PC-3 (cell line): ENCODE results near the gene CD2AP. TPM values are rescaled to one million over a fixed set of nuclear protein-coding genes. Genes with fewer than 3 reads are reported as not detected.
A peak's percentile ranks its signal among the peaks of the same experiment; 100 is the strongest.
"Not testable (repeated sequence)": the region's sequence is repeated elsewhere in the genome, so short reads cannot be mapped to it uniquely, and the experiment has no call there.

Experiments used
- ATAC-seq: fragments of 200-7000 bp; cut with Tn5 transposase; 2 replicates; pipeline ENCODE4 v1.9.1; 2020; ENCODE audit warnings: mild to moderate bottlenecking, moderate library complexity
- BruUV-seq: library from RNA; stranded (reverse); fragments of 400-500 nt; replicated peaks from 2 replicates; lab custom pipeline; 2021; lab: Mats Ljungman, UMichigan
- CTCF ChIA-PET: fragments of 300-600 bp; sonication (Branson Sonifier 250); formaldehyde crosslinking; loops from one replicate; lab custom pipeline; 2022; ENCODE audit warnings: antibody characterized with exemption; lab: Charles Lee
- POLR2A ChIA-PET: fragments of 300-600 bp; sonication (Branson Sonifier 250); formaldehyde crosslinking; loops from one replicate; lab custom pipeline; 2022; ENCODE audit warnings: antibody characterized with exemption; ENCODE audit not compliant: unreplicated experiment; lab: Charles Lee
- DNase-seq: peaks from one replicate; pipeline ENCODE4 v3.0.0-alpha.2; 2015
- H2AFZ ChIP-seq: fragments of 300-600 bp; sonication (generic); 2 replicates; pipeline ENCODE4 v1.6.0; 2016; ENCODE audit warnings: antibody characterized with exemption, low read length
- H3F3A ChIP-seq: fragments of 300-600 bp; sonication (generic); one replicate; pipeline ENCODE4 v1.6.0; 2017; ENCODE audit warnings: antibody characterized with exemption, low read length, control low read depth, mild to moderate bottlenecking; ENCODE audit not compliant: unreplicated experiment
- H3K27ac ChIP-seq: fragments of 300-600 bp; sonication (generic); 2 replicates; pipeline ENCODE4 v1.5.1; 2016; ENCODE audit warnings: mild to moderate bottlenecking, low read length
- H3K27me3 ChIP-seq: fragments of 300-600 bp; sonication (generic); 2 replicates; pipeline ENCODE4 v1.6.1; 2016; ENCODE audit warnings: low read length, mixed read lengths
- H3K36me3 ChIP-seq: fragments of 300-600 bp; sonication (generic); 2 replicates; pipeline ENCODE4 v1.6.1; 2016; ENCODE audit warnings: low read depth, mixed run types, low read length, mixed read lengths
- H3K4me1 ChIP-seq: fragments of 300-600 bp; sonication (generic); 2 replicates; pipeline ENCODE4 v1.5.1; 2016; ENCODE audit warnings: low read length; ENCODE audit not compliant: insufficient read depth
- H3K4me2 ChIP-seq: fragments of 300-600 bp; sonication (generic); 2 replicates; pipeline ENCODE4 v1.6.0; 2016; ENCODE audit warnings: low read length
- H3K4me3 ChIP-seq: fragments of 300-600 bp; sonication (generic); 2 replicates; pipeline ENCODE4 v1.5.1; 2016; ENCODE audit warnings: mild to moderate bottlenecking, low read length, mixed read lengths
- H3K79me2 ChIP-seq: fragments of 300-600 bp; sonication (generic); 2 replicates; pipeline ENCODE4 v1.6.1; 2017; ENCODE audit warnings: low read length, mixed read lengths
- H3K9ac ChIP-seq: fragments of 300-600 bp; sonication (generic); 2 replicates; pipeline ENCODE4 v1.6.0; 2016; ENCODE audit warnings: mild to moderate bottlenecking, low read length
- H3K9me2 ChIP-seq: fragments of 300-600 bp; sonication (generic); replicated peaks from 2 replicates; pipeline ENCODE4 v1.6.1; 2016; ENCODE audit warnings: mixed run types, low read length, mixed read lengths
- H3K9me3 ChIP-seq: fragments of 300-600 bp; sonication (generic); 2 replicates; pipeline ENCODE4 v1.6.1; 2016; ENCODE audit warnings: low read length, mixed read lengths
- H4K20me1 ChIP-seq: fragments of 300-600 bp; sonication (generic); 2 replicates; pipeline ENCODE4 v1.6.1; 2016; ENCODE audit warnings: low read length, mixed read lengths
- CTCF ChIP-seq: fragments of 300-600 bp; sonication (generic); conservative IDR thresholded peaks from 2 replicates; pipeline ENCODE4 v1.5.1; 2017; ENCODE audit warnings: antibody characterized with exemption, low read depth, mild to moderate bottlenecking, low read length
- EZH2 ChIP-seq: fragments of 300-600 bp; sonication (generic); IDR thresholded peaks from one replicate; pipeline ENCODE4 v1.6.1; 2017; ENCODE audit warnings: antibody characterized with exemption, mild to moderate bottlenecking, low read length; ENCODE audit not compliant: unreplicated experiment
- EZH2phosphoT487 ChIP-seq: fragments of 300-600 bp; sonication (generic); IDR thresholded peaks from 2 replicates; pipeline ENCODE4 v1.6.1; 2018; ENCODE audit warnings: mild to moderate bottlenecking, antibody characterized with exemption, low read length, borderline replicate concordance
- intact Hi-C: fragments of 100-400 bp; cut with micrococcal nuclease; formaldehyde crosslinking; loops from 2 replicates; pipeline ENCODE4 v1.9.0; 2023
- total RNA-seq: library from RNA; depleted of rRNA; stranded (reverse); fragments of >200 nt; gene quantifications from 2 replicates; pipeline ENCODE4 v1.2.3, GENCODE V29; 2014

Gene CD2AP
- total RNA-seq, 1 experiment from 2014 or later = 16.2 TPM

DNA sequence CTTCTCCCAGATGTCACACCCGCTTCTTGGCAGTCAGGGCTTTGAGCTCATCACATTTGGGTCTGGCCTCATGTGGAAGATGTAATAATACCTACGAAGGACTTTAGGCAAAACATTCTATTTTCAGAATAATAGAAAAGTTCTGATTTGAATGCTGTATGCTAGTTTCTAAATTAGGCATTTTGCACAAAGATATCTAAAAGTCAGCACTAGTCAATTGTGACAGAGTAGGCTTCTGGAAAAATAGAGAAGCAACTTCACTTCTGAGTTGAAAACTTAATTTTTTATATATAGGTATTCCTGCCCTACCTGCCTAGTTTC is 38.3 kb upstream of the CD2AP start:
- Histone ChIP-seq H2AFZ (no peak overlapping the region), H3K9me2 (no peaks in the 10 kb centered on the region), H4K20me1 (no peaks in the 10 kb centered on the region), H3K36me3 (no peaks in the 10 kb centered on the region), H3K79me2 (no peaks in the 10 kb centered on the region), H3F3A (no peaks in the 10 kb centered on the region), H3K4me3 (no peak overlapping the region), H3K27me3 (no peaks in the 10 kb centered on the region), H3K27ac (no peak overlapping the region), H3K9me3 (no peaks in the 10 kb centered on the region), H3K9ac (no peak overlapping the region), H3K4me2 (no peak overlapping the region), H3K4me1 (no peaks in the 10 kb centered on the region)
- DNase-seq = no peak
- intact Hi-C loops = no loop called here
- no peak for ATAC-seq
- BruUV-seq = no TSS peak
- ChIA-PET POLR2A (no interaction called here), CTCF (no interaction called here)
- TF ChIP-seq EZH2 = no peak
- TF ChIP-seq EZH2phosphoT487 = no peak
- TF ChIP-seq CTCF = no peak

DNA sequence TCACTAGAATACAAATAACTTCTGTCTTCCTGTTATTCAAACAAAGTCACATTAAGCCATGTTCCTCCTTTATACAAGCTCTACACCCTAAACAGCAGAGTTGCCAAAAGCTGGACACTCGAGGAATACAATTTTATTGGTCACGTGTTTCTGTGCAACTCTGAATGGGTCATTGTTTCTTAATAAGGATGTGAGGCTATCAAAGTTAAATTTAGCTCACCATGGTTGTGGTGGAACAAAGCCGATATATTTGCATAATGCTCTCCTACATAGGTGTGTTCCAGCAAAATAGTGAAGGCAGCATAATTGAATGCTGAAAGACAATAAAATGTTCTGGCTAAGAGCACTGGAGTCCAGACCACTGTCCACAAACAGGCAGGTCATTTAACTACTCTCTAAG is 36.9 kb upstream of the CD2AP start:
- H3K4me3 ChIP-seq = no peak overlapping the region
- H3K27me3 ChIP-seq = no peaks in the 10 kb centered on the region
- H3K9me2 ChIP-seq = no peaks in the 10 kb centered on the region
- H3K36me3 ChIP-seq = no peaks in the 10 kb centered on the region
- no peak overlapping the region for H3K9ac ChIP-seq
- ChIA-PET POLR2A (no interaction called here), CTCF (no interaction called here)
- BruUV-seq = no TSS peak
- H4K20me1 ChIP-seq = no peaks in the 10 kb centered on the region
- H3K9me3 ChIP-seq = no peaks in the 10 kb centered on the region
- no peaks in the 10 kb centered on the region for H3F3A ChIP-seq
- intact Hi-C loops = no loop called here
- DNase-seq (no peak), ATAC-seq (peak; percentile 63)
- TF ChIP-seq EZH2phosphoT487 (no peak), EZH2 (no peak), CTCF (no peak)
- no peak overlapping the region for H3K27ac ChIP-seq
- no peak overlapping the region for H3K4me2 ChIP-seq
- H2AFZ ChIP-seq = 0 out of 2 replicates have a peak overlapping the region, but pooled peaks have one; percentile 28
- H3K4me1 ChIP-seq = no peaks in the 10 kb centered on the region
- no peaks in the 10 kb centered on the region for H3K79me2 ChIP-seq

GRCh38 chr6:47444964-47445363 is 32.6 kb upstream of the CD2AP start:
- H3K9me2 ChIP-seq, H3K27ac ChIP-seq, H3K36me3 ChIP-seq, H3K4me3 ChIP-seq, POLR2A ChIA-PET, ATAC-seq, H3K4me1 ChIP-seq, intact Hi-C loops, DNase-seq, BruUV-seq, H3K27me3 ChIP-seq, H3K4me2 ChIP-seq, H3F3A ChIP-seq, H4K20me1 ChIP-seq, H3K9me3 ChIP-seq, CTCF ChIA-PET, H3K79me2 ChIP-seq, H2AFZ ChIP-seq, H3K9ac ChIP-seq: not testable (repeated sequence)
